GM23248 (cell line): ENCODE measurements around the gene LUC7L. TPM values are rescaled to one million over a fixed set of nuclear protein-coding genes. Genes with fewer than 3 reads are reported as not detected.
"Not testable (repeated sequence)": the region's sequence is repeated elsewhere in the genome, so short reads cannot be mapped to it uniquely, and the experiment has no call there.

Source experiments
- DNase-seq: peaks from one replicate; pipeline ENCODE4 v3.0.0-alpha.2; 2015
- H2AFZ ChIP-seq: fragments of 200-600 bp; sonication (generic); 2 replicates; pipeline ENCODE4 v1.6.1; 2016; ENCODE audit warnings: antibody characterized with exemption
- H3F3A ChIP-seq: fragments of 200-600 bp; sonication (generic); 2 replicates; pipeline ENCODE4 v1.6.1; 2016; ENCODE audit warnings: mild to moderate bottlenecking, antibody characterized with exemption, mixed run types; ENCODE audit not compliant: insufficient read depth
- H3K27ac ChIP-seq: fragments of 200-600 bp; sonication (generic); 2 replicates; pipeline ENCODE4 v1.5.1; 2016; ENCODE audit warnings: mild to moderate bottlenecking
- H3K27me3 ChIP-seq: fragments of 200-600 bp; sonication (generic); replicated peaks from 2 replicates; pipeline ENCODE4 v1.6.1; 2016; ENCODE audit warnings: mild to moderate bottlenecking; ENCODE audit not compliant: insufficient read depth
- H3K36me3 ChIP-seq: fragments of 200-600 bp; sonication (generic); 2 replicates; pipeline ENCODE4 v1.6.1; 2016; ENCODE audit warnings: low read depth, mild to moderate bottlenecking
- H3K4me1 ChIP-seq: fragments of 200-600 bp; sonication (generic); 2 replicates; pipeline ENCODE4 v1.6.1; 2016; ENCODE audit warnings: mild to moderate bottlenecking; ENCODE audit not compliant: insufficient read depth
- H3K4me2 ChIP-seq: fragments of 200-600 bp; sonication (generic); one replicate; pipeline ENCODE4 v1.6.1; 2016; ENCODE audit warnings: mild to moderate bottlenecking; ENCODE audit not compliant: unreplicated experiment
- H3K4me3 ChIP-seq: fragments of 200-600 bp; sonication (generic); 2 replicates; pipeline ENCODE4 v1.5.1; 2016; ENCODE audit warnings: mild to moderate bottlenecking
- H3K79me2 ChIP-seq: fragments of 200-600 bp; sonication (generic); 2 replicates; pipeline ENCODE4 v1.6.1; 2016; ENCODE audit warnings: mild to moderate bottlenecking; ENCODE audit not compliant: insufficient read depth
- H3K9ac ChIP-seq: fragments of 200-600 bp; sonication (generic); 2 replicates; pipeline ENCODE4 v1.6.1; 2016; ENCODE audit warnings: mild to moderate bottlenecking
- H3K9me2 ChIP-seq: fragments of 200-600 bp; sonication (generic); 2 replicates; pipeline ENCODE4 v1.6.1; 2016; ENCODE audit warnings: mixed run types, mild to moderate bottlenecking, moderate library complexity; ENCODE audit not compliant: insufficient read depth
- H3K9me3 ChIP-seq: fragments of 200-600 bp; sonication (generic); one replicate; pipeline ENCODE4 v1.6.1; 2017; ENCODE audit warnings: low read depth
- H4K20me1 ChIP-seq: fragments of 200-600 bp; sonication (generic); 2 replicates; pipeline ENCODE4 v1.6.0; 2016; ENCODE audit not compliant: insufficient read depth
- EZH2 ChIP-seq: fragments of 200-600 bp; sonication (generic); IDR thresholded peaks from 2 replicates; pipeline ENCODE4 v1.6.1; 2018; ENCODE audit warnings: antibody characterized with exemption, mild to moderate bottlenecking; ENCODE audit not compliant: insufficient read depth, poor library complexity, severe bottlenecking
- EZH2phosphoT487 ChIP-seq: fragments of 200-600 bp; sonication (generic); IDR thresholded peaks from 2 replicates; pipeline ENCODE4 v1.6.1; 2018; ENCODE audit warnings: antibody characterized with exemption, moderate library complexity, mild to moderate bottlenecking, low read depth; ENCODE audit not compliant: insufficient read depth
- WGBS, 2 experiments: methylation state at CpG; one replicate each; pipeline ENCODE4 v1.1.6; 2015 to 2017; ENCODE audit warnings: low lambda C conversion rate in 2 of 2, low coverage in 1 of 2; ENCODE audit errors: missing lambda C conversion rate in 2 of 2; 5-methylcytosine and 5-hydroxymethylcytosine counted together
- in situ Hi-C: fragments of 300-500 bp; cut with MboI; formaldehyde crosslinking; loops from 2 replicates; pipeline ENCODE4 v1.15.0; 2020
- polyA plus RNA-seq: library from polyadenylated mRNA; unstranded; fragments of >200 nt; fragmentation: Nextera tagmentation; extraction: Ambion mirVana; gene quantifications from 2 replicates; pipeline ENCODE4 v1.2.1, GENCODE V29; 2016
- total RNA-seq: library from RNA; depleted of rRNA; stranded (reverse); fragments of >200 nt; shearing (Covaris generic); gene quantifications from 2 replicates; pipeline ENCODE4 v1.2.3, GENCODE V29; 2014

The LUC7L gene
- total and polyA plus RNA-seq, 2 experiments from 2014 or later = 37.3 to 49.6 TPM

DNA sequence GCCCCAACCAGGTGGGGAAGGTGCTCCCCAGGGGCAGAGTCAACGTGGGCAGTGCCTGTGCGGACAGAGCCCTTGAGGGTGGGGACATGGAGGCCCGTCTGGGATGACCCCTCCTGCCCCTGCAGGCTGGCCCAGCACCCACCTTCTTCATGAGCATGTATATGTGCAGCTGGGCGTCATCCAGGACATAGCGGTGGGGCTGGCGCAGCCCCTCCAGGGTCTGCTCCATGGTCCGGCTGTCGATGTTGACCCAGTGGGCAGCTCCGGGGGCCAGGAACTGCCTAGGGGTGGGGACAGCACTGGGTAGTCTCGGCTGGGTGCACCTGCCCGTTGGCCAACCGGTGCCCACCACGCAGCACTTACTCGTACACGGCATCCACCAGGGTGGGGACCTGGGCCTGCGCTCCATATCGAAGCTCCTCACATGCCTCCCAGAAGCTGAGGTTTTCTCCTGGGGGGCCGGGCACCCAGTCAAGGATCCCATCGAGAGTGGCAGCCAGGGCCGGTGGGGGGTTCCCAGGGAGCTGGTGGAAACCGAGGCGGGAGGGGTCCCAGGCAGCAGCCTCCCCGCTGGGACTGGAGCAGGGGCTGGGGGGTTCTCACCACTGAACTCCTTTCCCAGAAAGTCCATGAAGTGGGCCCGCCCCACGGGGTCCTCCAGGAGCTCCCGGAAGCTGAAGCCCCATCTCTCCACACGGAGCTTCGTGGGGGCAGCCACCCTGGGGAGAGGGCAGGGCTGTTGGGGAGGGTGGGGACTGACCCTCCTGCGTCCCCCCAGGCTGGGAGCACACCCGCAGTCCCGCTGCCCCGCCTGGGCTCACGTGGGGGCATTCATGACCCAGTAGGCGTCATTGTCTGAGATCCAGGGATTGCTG is 41.4 kb upstream of the LUC7L start:
- WGBS, 2 experiments = 82 to 84% methylated on average over 29 to 30 of the region's 34 CpGs
- no peaks in the 10 kb centered on the region for H3K9me3 ChIP-seq
- in situ Hi-C loops = no loop called here
- H3K4me1 ChIP-seq = no peaks in the 10 kb centered on the region
- H4K20me1 ChIP-seq = no peaks in the 10 kb centered on the region
- H3F3A ChIP-seq = no peaks in the 10 kb centered on the region
- no peak overlapping the region for H3K4me2 ChIP-seq
- H3K27ac ChIP-seq = no peak overlapping the region
- no peak overlapping the region for H3K9ac ChIP-seq
- H3K36me3 ChIP-seq = no peaks in the 10 kb centered on the region
- H3K79me2 ChIP-seq = no peaks in the 10 kb centered on the region
- no peak overlapping the region for H2AFZ ChIP-seq
- no peak overlapping the region for H3K4me3 ChIP-seq
- no peaks in the 10 kb centered on the region for H3K9me2 ChIP-seq
- no peak for DNase-seq
- no peaks in the 10 kb centered on the region for H3K27me3 ChIP-seq
- no peak for TF ChIP-seq EZH2
- no peak for TF ChIP-seq EZH2phosphoT487

DNA sequence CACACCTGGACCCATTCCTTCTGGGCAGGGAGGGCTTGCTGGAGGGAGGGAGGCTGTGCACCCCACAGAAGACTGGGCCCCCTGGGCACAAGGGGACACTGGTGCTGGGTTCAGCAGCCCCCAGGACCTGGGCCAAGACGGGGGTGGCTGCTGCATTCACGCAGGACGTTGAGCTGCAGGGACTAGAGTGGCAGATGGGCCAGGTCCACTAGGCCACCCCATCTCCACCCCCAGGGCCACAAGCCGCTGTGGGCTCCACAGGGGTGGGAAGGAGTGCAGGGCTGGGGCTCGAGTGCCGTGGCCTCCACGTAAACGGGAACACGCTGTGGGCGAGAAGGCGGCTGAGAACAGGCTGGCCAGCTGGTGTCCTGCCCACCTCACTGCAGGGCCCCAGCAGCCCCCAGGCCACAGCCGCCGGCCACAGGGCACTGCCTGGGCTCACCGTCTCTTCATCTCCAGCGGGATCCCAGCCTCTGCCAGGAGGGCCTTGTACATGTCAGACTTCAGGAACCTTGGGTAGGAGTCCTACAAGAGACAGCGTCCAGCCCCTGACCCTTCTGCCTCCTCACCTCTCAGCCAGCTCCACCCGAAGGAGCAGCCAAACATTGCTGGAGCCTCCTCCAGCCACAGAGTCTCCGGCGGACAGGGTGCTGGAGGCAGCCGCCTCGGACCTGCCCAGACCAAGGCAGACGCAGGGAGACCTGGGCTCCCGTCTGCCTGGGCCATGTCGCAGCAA is 40.0 kb upstream of the LUC7L start:
- DNase-seq = no peak
- Histone ChIP-seq H4K20me1 (no peaks in the 10 kb centered on the region), H3K27ac (no peak overlapping the region), H3F3A (no peaks in the 10 kb centered on the region), H3K79me2 (no peaks in the 10 kb centered on the region), H3K27me3 (no peaks in the 10 kb centered on the region), H2AFZ (no peak overlapping the region), H3K9me2 (no peaks in the 10 kb centered on the region), H3K9ac (no peak overlapping the region), H3K4me3 (no peak overlapping the region), H3K4me2 (no peak overlapping the region), H3K9me3 (no peaks in the 10 kb centered on the region), H3K4me1 (no peaks in the 10 kb centered on the region), H3K36me3 (no peaks in the 10 kb centered on the region)
- TF ChIP-seq EZH2phosphoT487 (no peak), EZH2 (no peak)
- 74 to 80% methylated on average over 20 to 23 of the region's 24 CpGs for WGBS, 2 experiments
- in situ Hi-C loops = no loop called here

GRCh38 chr16:268141-269053 is 39.1 kb upstream of the LUC7L start:
- no peaks in the 10 kb centered on the region for H3K4me1 ChIP-seq
- H3K9me2 ChIP-seq = no peaks in the 10 kb centered on the region
- TF ChIP-seq EZH2phosphoT487 (no peak), EZH2 (no peak)
- in situ Hi-C loops = no loop called here
- H3K4me3 ChIP-seq = no peak overlapping the region
- H3K9me3 ChIP-seq = no peaks in the 10 kb centered on the region
- no peaks in the 10 kb centered on the region for H3F3A ChIP-seq
- no peaks in the 10 kb centered on the region for H3K27me3 ChIP-seq
- no peaks in the 10 kb centered on the region for H3K36me3 ChIP-seq
- H4K20me1 ChIP-seq = no peaks in the 10 kb centered on the region
- H3K79me2 ChIP-seq = no peaks in the 10 kb centered on the region
- no peak overlapping the region for H3K27ac ChIP-seq
- no peak for DNase-seq
- H3K4me2 ChIP-seq = no peak overlapping the region
- H2AFZ ChIP-seq = no peak overlapping the region
- 80 to 82% methylated on average over 40 of the region's 40 CpGs for WGBS, 2 experiments
- no peak overlapping the region for H3K9ac ChIP-seq

- H3K27ac ChIP-seq, H3K9ac ChIP-seq, H4K20me1 ChIP-seq, in situ Hi-C loops, H3K27me3 ChIP-seq, H3F3A ChIP-seq, H2AFZ ChIP-seq, H3K36me3 ChIP-seq, H3K4me2 ChIP-seq, H3K79me2 ChIP-seq, H3K9me3 ChIP-seq, H3K9me2 ChIP-seq, DNase-seq, H3K4me1 ChIP-seq, H3K4me3 ChIP-seq: not testable (repeated sequence)
- WGBS, 2 experiments = 75 to 83% methylated on average over 17 of the region's 17 CpGs
Measured at GRCh38 chr16:267562-267961, 38.3 kb upstream of the LUC7L start.
